Measurements from ENCODE around the gene DPP8.

DNA sequence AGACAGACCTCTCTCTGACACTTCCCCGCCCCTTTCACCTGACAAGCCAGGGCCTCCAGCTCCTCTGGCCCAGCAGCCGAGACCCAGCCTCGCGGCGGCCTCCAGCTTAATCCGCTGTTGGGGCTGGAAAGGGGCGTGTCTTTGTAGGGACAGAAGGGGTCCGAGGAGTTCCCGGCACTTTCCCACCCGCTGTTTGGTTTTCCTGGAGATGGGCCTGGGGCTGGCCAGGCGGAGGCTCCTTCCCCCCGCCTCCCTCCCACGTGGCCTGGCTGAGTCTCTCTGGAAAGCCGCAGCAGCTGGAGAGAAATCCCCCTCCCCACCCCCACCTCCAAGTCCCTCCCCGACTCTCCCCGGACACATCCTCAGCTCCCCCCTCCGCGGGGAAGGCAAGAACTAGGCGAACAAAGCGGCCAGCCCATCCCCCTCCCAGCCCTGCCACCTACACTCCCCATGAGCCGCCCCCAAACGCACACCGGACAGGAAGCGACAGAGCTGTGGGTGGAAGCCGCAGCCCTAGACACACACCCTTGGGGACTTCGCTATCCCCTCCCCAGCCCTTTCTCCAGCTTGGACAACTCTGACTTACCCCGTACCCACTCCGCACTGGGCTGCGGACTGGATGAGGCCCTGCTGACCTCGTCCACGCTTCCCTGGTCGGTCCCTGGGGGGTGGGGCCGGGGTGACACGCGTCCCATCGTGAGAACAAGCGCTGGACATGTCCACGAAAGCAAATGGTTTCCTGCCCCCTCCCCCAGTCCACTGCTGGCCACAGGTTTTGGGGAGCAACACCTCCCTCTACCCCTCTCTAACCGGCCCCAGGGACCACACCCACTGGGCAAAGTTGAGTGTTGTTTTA, 95.9 kb downstream of the DPP8 start:
- TF ChIP-seq POLR2A (IDR thresholded peaks at IDR 0.05) = no peak
- TF ChIP-seq, protein P1, sequence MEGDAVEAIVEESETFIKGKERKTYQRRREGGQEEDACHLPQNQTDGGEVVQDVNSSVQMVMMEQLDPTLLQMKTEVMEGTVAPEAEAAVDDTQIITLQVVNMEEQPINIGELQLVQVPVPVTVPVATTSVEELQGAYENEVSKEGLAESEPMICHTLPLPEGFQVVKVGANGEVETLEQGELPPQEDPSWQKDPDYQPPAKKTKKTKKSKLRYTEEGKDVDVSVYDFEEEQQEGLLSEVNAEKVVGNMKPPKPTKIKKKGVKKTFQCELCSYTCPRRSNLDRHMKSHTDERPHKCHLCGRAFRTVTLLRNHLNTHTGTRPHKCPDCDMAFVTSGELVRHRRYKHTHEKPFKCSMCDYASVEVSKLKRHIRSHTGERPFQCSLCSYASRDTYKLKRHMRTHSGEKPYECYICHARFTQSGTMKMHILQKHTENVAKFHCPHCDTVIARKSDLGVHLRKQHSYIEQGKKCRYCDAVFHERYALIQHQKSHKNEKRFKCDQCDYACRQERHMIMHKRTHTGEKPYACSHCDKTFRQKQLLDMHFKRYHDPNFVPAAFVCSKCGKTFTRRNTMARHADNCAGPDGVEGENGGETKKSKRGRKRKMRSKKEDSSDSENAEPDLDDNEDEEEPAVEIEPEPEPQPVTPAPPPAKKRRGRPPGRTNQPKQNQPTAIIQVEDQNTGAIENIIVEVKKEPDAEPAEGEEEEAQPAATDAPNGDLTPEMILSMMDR (IDR thresholded peaks at IDR 0.05) = no peak
